ENCODE data around the gene PATL1.
A peak's percentile ranks its signal among the peaks of the same experiment; 100 is the strongest.

Gene PATL1

DNA sequence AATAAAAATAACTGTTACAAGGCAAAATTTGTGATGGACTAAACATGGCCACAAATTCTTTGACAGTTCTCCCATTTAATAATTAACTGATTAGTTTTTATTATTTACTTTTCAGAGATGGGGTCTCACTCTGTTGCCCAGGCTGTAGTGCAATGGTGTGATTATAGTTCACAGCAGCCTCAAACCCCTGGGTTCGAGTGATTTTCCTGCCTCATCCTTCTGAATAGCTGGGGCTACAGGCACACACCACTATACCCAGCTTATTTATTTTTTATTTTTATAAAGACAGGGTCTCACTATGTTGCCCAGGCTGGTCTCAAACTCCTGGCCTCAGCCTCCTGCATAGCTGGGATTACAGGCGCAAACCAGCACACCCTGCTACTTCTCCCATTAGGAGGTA lies 4.5 kb upstream of the PATL1 start:
- TF ChIP-seq, protein P1, sequence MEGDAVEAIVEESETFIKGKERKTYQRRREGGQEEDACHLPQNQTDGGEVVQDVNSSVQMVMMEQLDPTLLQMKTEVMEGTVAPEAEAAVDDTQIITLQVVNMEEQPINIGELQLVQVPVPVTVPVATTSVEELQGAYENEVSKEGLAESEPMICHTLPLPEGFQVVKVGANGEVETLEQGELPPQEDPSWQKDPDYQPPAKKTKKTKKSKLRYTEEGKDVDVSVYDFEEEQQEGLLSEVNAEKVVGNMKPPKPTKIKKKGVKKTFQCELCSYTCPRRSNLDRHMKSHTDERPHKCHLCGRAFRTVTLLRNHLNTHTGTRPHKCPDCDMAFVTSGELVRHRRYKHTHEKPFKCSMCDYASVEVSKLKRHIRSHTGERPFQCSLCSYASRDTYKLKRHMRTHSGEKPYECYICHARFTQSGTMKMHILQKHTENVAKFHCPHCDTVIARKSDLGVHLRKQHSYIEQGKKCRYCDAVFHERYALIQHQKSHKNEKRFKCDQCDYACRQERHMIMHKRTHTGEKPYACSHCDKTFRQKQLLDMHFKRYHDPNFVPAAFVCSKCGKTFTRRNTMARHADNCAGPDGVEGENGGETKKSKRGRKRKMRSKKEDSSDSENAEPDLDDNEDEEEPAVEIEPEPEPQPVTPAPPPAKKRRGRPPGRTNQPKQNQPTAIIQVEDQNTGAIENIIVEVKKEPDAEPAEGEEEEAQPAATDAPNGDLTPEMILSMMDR (IDR thresholded peaks at IDR 0.05; ENCODE audit: low read depth, low read length) = no peak
- in situ Hi-C loops (cut with HindIII; ENCODE audit: low sequenced_read_pairs) = no loop called here

GRCh38 chr11:59671471-59671870 lies 2.6 kb upstream of the PATL1 start:
- H3K4me3 ChIP-seq (ENCODE audit: low read depth, low read length) = no peak overlapping the region
- in situ Hi-C loops (cut with HindIII; ENCODE audit: low sequenced_read_pairs) = no loop called here
- DNase-seq (ENCODE audit: low read depth, low spot score) = no peak
- TF ChIP-seq, protein P1 (IDR thresholded peaks at IDR 0.05; ENCODE audit: low read depth, low read length) = no peak

More for the DNA sequence above, 4.5 kb upstream of the PATL1 start:
- no peak for DNase-seq (ENCODE audit: low read depth, low spot score)
- H3K4me3 ChIP-seq (ENCODE audit: low read depth, low read length) = no peak overlapping the region

- DNase-seq (ENCODE audit: low read depth, low spot score) = no peak
- in situ Hi-C loops (cut with HindIII; ENCODE audit: low sequenced_read_pairs) = no loop called here
Measured at GRCh38 chr11:59669611-59670009, 773 bp upstream of the PATL1 start.

GRCh38 chr11:59668188-59668949 lies 468 bp downstream of the PATL1 start:
- peak; percentile 34 for DNase-seq (ENCODE audit: low read depth, low spot score)
- TF ChIP-seq, protein P1 (IDR thresholded peaks at IDR 0.05; ENCODE audit: low read depth, low read length) = peak; percentile 23
- peak overlapping the region; percentile 95 for H3K4me3 ChIP-seq (ENCODE audit: low read depth, low read length)
- in situ Hi-C loops (cut with HindIII; ENCODE audit: low sequenced_read_pairs) = no loop called here

More at GRCh38 chr11:59669611-59670009, 773 bp upstream of the PATL1 start:
- H3K4me3 ChIP-seq (ENCODE audit: low read depth, low read length) = peak overlapping the region; percentile 69
- TF ChIP-seq, protein P1 (IDR thresholded peaks at IDR 0.05; ENCODE audit: low read depth, low read length) = no peak

DNA sequence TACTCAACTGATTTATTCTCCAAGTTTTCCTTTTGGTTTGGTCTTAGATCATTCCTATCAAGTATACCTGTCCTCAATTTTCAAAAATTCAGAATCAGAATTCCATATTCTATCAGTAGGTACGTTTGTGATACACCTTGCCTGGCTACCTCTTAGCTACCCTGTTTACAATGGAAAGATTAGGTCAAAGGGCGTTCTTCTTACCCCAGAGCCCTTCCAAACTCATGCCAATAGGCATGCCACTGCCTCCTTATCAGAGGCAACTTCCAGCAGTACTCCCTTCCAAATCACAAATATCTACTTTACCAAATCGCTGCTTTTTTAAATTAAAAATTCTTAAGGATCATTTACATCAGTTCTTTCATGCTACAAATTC lies 1.0 kb downstream of the PATL1 start:
- in situ Hi-C loops (cut with HindIII; ENCODE audit: low sequenced_read_pairs) = no loop called here
- peak overlapping the region; percentile 95 for H3K4me3 ChIP-seq (ENCODE audit: low read depth, low read length)
- TF ChIP-seq, protein P1 (IDR thresholded peaks at IDR 0.05; ENCODE audit: low read depth, low read length) = no peak
- DNase-seq (ENCODE audit: low read depth, low spot score) = no peak

GRCh38 chr11:59666969-59667368 lies 1.9 kb downstream of the PATL1 start:
- H3K4me3 ChIP-seq (ENCODE audit: low read depth, low read length) = no peak overlapping the region
- peak; percentile 4 for DNase-seq (ENCODE audit: low read depth, low spot score)
- TF ChIP-seq, protein P1 (IDR thresholded peaks at IDR 0.05; ENCODE audit: low read depth, low read length) = no peak
- in situ Hi-C loops (cut with HindIII; ENCODE audit: low sequenced_read_pairs) = no loop called here

Measured in astrocyte of the spinal cord (primary cell).